Measurements from ENCODE around the gene KLHL22.

DNA sequence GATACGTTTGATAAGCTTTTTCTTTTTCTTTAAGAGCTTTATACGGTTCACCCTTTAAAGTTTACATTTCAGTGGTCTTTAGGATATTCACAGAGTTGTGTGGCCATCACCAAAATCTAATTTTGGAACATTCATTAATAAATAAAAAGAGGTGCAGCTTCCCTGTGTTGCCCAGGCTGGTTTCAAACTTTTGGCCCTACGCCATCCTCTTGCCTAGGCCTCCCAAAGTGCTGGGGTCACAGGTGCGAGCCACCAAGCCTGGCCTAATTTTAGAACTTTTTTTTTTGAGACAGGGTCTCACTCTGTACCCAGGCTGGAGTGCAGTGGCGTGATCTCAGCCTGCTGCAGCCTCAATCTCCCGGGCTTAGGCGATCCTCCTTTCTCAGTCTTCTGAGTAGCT, 42.4 kb upstream of the KLHL22 start:
- TF ChIP-seq POLR2A (IDR thresholded peaks at IDR 0.05; ENCODE audit: low read depth, low read length): no peak
- no peak for TF ChIP-seq POLR2AphosphoS5 (IDR thresholded peaks at IDR 0.05; ENCODE audit: low read depth, low read length)

Measured in GM12892 (cell line).